Neural progenitor cell (in vitro differentiated cells): ENCODE results near the gene IL2. TPM values are rescaled to one million over a fixed set of nuclear protein-coding genes. Genes with fewer than 3 reads are reported as not detected.

Experiments
- DNase-seq: peaks from one replicate; pipeline ENCODE4 v3.0.0-alpha.2; 2016; ENCODE audit warnings: low spot score
- H2AFZ ChIP-seq: fragments of 200-600 bp; sonication (generic); replicated peaks from 2 replicates; pipeline ENCODE4 v1.6.1; 2016; ENCODE audit warnings: antibody characterized with exemption
- H3F3A ChIP-seq: fragments of 200-600 bp; sonication (generic); 2 replicates; pipeline ENCODE4 v1.6.1; 2016; ENCODE audit warnings: antibody characterized with exemption, low read depth
- H3K27ac ChIP-seq: fragments of 200-600 bp; sonication (generic); 2 replicates; pipeline ENCODE4 v1.5.1; 2016; ENCODE audit warnings: mild to moderate bottlenecking
- H3K27me3 ChIP-seq: fragments of 200-600 bp; sonication (generic); 2 replicates; pipeline ENCODE4 v1.6.1; 2016; ENCODE audit warnings: mild to moderate bottlenecking, moderate library complexity
- H3K36me3 ChIP-seq: fragments of 200-600 bp; sonication (generic); 2 replicates; pipeline ENCODE4 v1.5.1; 2016
- H3K4me1 ChIP-seq: fragments of 200-600 bp; sonication (generic); 2 replicates; pipeline ENCODE4 v1.6.1; 2016; ENCODE audit warnings: mixed run types
- H3K4me2 ChIP-seq: fragments of 200-600 bp; sonication (generic); 2 replicates; pipeline ENCODE4 v1.6.1; 2016
- H3K4me3 ChIP-seq: fragments of 200-600 bp; sonication (generic); 2 replicates; pipeline ENCODE4 v1.5.1; 2016
- H3K79me2 ChIP-seq: fragments of 200-600 bp; sonication (generic); 2 replicates; pipeline ENCODE4 v1.6.1; 2016; ENCODE audit warnings: low read depth
- H3K9ac ChIP-seq: fragments of 200-600 bp; sonication (generic); 2 replicates; pipeline ENCODE4 v1.6.1; 2016
- H3K9me3 ChIP-seq: fragments of 200-600 bp; sonication (generic); 2 replicates; pipeline ENCODE4 v1.5.1; 2016; ENCODE audit warnings: low read depth
- H4K20me1 ChIP-seq: fragments of 200-600 bp; sonication (generic); 2 replicates; pipeline ENCODE4 v1.6.1; 2016; ENCODE audit warnings: low read depth
- H3K27ac Mint-ChIP-seq: 3 replicates; pipeline ENCODE4 v1.8.0; 2021; ENCODE audit warnings: mixed read lengths
- H3K27me3 Mint-ChIP-seq: 2 replicates; pipeline ENCODE4 v1.8.0; 2022; ENCODE audit warnings: low read depth, mild to moderate bottlenecking, inconsistent platforms, moderate library complexity, mixed read lengths; ENCODE audit not compliant: insufficient read depth
- H3K36me3 Mint-ChIP-seq: 3 replicates; pipeline ENCODE4 v1.8.0; 2021; ENCODE audit warnings: mixed read lengths
- H3K4me1 Mint-ChIP-seq: 3 replicates; pipeline ENCODE4 v1.8.0; 2021; ENCODE audit warnings: mixed read lengths
- H3K4me3 Mint-ChIP-seq: 3 replicates; pipeline ENCODE4 v1.8.0; 2021; ENCODE audit warnings: mild to moderate bottlenecking, moderate library complexity, mixed read lengths
- H3K9me3 Mint-ChIP-seq: 3 replicates; pipeline ENCODE4 v1.8.0; 2020; ENCODE audit warnings: mixed read lengths
- CTCF ChIP-seq: fragments of 200-600 bp; sonication (generic); IDR thresholded peaks from 2 replicates; pipeline ENCODE4 v1.5.1; 2017; ENCODE audit warnings: antibody characterized with exemption, mild to moderate bottlenecking
- EZH2 ChIP-seq: fragments of 200-600 bp; sonication (generic); IDR thresholded peaks from 2 replicates; pipeline ENCODE4 v1.6.1; 2017; ENCODE audit warnings: antibody characterized with exemption, mild to moderate bottlenecking, moderate library complexity
- EZH2phosphoT487 ChIP-seq: fragments of 200-600 bp; sonication (generic); IDR thresholded peaks from 2 replicates; pipeline ENCODE4 v1.6.1; 2017; ENCODE audit warnings: antibody characterized with exemption
- total RNA-seq: library from RNA; depleted of rRNA; stranded (reverse); fragments of >200 nt; gene quantifications from 2 replicates; pipeline ENCODE4 v1.2.3, GENCODE V29; 2015; ENCODE audit warnings: low replicate concordance

The IL2 gene
- total RNA-seq, 1 donor from 2014 or later = not detected

- H4K20me1 ChIP-seq = no peaks in the 10 kb centered on the region
- no peak overlapping the region for H3K27ac ChIP-seq
- no peak for DNase-seq
- no peaks in the 10 kb centered on the region for H3F3A ChIP-seq
- no peaks in the 10 kb centered on the region for H3K79me2 ChIP-seq
- Mint-ChIP-seq H3K36me3 (no peaks in the 10 kb centered on the region), H3K27ac (no peak overlapping the region), H3K27me3 (no peaks in the 10 kb centered on the region), H3K4me3 (no peak overlapping the region), H3K9me3 (no peaks in the 10 kb centered on the region), H3K4me1 (no peaks in the 10 kb centered on the region)
- peak overlapping the region; percentile 86 for H2AFZ ChIP-seq
- no peak overlapping the region for H3K9ac ChIP-seq
- no peaks in the 10 kb centered on the region for H3K4me1 ChIP-seq
- no peak for TF ChIP-seq EZH2
- no peak for TF ChIP-seq CTCF
- no peak for TF ChIP-seq EZH2phosphoT487
- no peak overlapping the region for H3K4me3 ChIP-seq
- H3K27me3 ChIP-seq = no peaks in the 10 kb centered on the region
- H3K4me2 ChIP-seq = no peak overlapping the region
- no peaks in the 10 kb centered on the region for H3K9me3 ChIP-seq
- H3K36me3 ChIP-seq = no peaks in the 10 kb centered on the region
Observed at GRCh38 chr4:122412547-122412946, 44.0 kb downstream of the IL2 start.

GRCh38 chr4:122403861-122404260, 52.7 kb downstream of the IL2 start:
- Histone ChIP-seq H3K4me3 (no peak overlapping the region), H3K27ac (no peak overlapping the region), H4K20me1 (no peaks in the 10 kb centered on the region), H3K9ac (no peak overlapping the region), H3K79me2 (no peaks in the 10 kb centered on the region), H3F3A (peaks cover 6% of the 10 kb centered on the region), H3K4me2 (no peak overlapping the region), H2AFZ (no peak overlapping the region), H3K9me3 (no peaks in the 10 kb centered on the region), H3K36me3 (no peaks in the 10 kb centered on the region), H3K4me1 (peaks cover 21% of the 10 kb centered on the region), H3K27me3 (no peaks in the 10 kb centered on the region)
- no peaks in the 10 kb centered on the region for H3K36me3 Mint-ChIP-seq
- no peaks in the 10 kb centered on the region for H3K9me3 Mint-ChIP-seq
- no peak overlapping the region for H3K4me3 Mint-ChIP-seq
- no peaks in the 10 kb centered on the region for H3K4me1 Mint-ChIP-seq
- TF ChIP-seq EZH2 = no peak
- TF ChIP-seq EZH2phosphoT487 = no peak
- no peak for TF ChIP-seq CTCF
- peaks cover 2% of the 10 kb centered on the region for H3K27me3 Mint-ChIP-seq
- no peak overlapping the region for H3K27ac Mint-ChIP-seq
- peak; percentile 6 for DNase-seq

Other genes starting within 250 kb of the IL2 start
- gene ADAD1, start 77.7 kb downstream of the IL2 start, total RNA-seq = not detected in 2 replicates
- not detected in 2 replicates for gene IL21, start 164.3 kb upstream of the IL2 start, total RNA-seq